ENCODE results near the gene RAPGEF3.
A peak's percentile ranks its signal among the peaks of the same experiment; 100 is the strongest.

Gene RAPGEF3

DNA sequence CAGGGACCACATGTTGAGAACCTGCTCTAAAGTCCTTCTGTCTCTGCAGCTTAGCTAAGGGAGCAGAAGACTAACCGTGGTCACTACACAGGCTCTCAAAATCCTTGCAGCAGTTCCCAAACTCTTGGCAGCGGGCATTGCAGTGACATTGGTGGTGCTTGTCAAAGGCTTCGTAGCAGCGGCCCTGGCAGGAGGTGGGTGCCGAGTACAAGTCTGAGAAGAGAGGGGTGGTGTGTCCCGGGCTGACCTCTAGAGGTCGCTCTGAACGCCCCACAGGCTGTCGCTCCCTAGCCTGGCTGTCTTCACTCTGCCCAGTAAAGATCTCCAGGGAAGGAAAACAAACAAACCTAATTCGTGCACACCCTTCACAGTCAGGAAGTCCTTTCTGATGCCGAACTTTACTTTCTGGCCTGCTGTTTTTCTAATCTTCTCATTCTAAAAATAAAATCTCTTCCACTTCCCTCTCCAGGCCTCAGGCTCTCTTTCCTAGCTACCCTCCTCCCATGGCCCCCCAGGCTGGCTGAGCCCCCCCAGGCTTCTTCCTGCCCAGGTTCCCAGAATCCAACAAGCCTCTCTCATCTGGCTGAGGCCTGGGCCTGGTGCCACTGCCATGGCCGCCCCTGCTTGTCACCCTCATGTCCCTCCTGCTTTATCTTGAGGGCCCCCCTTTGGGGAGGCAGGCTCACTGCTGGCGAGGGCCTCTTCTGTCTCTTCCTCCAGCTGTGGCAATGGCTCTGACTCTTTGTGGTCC lies 41.1 kb downstream of the RAPGEF3 start:
- peak; percentile 96 for TF ChIP-seq CTCF (conservative IDR thresholded peaks at IDR 0.05; ENCODE audit: low read depth, low read length)
- no peak for DNase-seq (ENCODE audit: low read depth)
- H3K4me3 ChIP-seq (ENCODE audit: low read length): no peak overlapping the region

DNA sequence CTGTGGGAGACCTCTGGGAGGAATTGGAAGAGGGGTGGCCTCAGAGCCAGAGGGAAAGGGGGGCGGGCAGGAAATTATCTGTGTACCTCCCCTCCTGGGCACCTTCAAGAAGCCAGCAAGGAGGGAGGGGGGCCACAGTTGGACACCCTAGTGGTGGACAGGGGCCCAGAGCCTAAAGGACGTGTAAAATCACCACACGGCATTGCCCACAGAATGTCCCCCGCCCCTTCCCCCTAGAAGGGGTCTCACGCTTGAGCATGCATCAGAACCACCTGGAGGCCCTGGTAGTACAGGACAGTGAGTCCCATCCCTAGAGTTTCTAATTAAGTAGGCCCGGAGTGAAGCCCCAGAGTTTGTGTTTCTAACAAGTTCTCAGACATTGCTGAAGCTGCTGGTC lies 41.6 kb downstream of the RAPGEF3 start:
- TF ChIP-seq CTCF (conservative IDR thresholded peaks at IDR 0.05; ENCODE audit: low read depth, low read length): no peak
- no peak for DNase-seq (ENCODE audit: low read depth)
- no peak overlapping the region for H3K4me3 ChIP-seq (ENCODE audit: low read length)

DNA sequence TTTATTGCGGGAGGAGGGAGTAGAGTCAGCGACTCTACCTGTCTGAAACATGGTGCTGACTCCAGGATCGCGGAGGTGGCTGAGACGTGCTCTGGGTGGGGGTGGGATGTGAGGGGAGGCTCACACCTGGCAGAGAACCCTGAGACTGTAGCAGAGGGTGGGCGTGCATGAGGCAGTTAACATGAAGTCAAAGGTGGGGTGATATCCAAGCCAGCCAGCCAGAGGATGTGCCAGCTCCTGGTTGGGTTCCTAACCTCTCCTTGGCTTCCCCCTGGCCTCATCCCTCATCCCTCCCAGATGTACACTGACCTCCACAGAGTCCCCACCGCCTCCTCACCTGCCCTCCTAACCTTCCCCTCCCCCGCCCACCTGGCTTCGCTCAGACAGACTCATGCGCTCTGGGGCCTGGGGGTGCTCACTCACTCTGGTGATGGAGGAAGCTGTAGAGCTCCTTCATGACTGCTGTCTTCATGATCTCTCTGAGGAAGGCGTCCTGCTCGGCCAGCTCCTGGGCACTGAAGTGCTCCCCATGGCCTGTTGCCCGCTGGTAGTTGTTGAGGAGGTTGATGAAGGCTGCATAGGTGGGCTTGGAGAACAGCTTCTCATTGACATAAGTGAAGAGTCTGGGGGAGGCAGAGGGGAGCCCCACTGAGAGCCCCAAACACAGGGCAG lies 42.7 kb downstream of the RAPGEF3 start:
- DNase-seq (ENCODE audit: low read depth): no peak
- H3K4me3 ChIP-seq (ENCODE audit: low read length): no peak overlapping the region
- no peak for TF ChIP-seq CTCF (conservative IDR thresholded peaks at IDR 0.05; ENCODE audit: low read depth, low read length)

DNA sequence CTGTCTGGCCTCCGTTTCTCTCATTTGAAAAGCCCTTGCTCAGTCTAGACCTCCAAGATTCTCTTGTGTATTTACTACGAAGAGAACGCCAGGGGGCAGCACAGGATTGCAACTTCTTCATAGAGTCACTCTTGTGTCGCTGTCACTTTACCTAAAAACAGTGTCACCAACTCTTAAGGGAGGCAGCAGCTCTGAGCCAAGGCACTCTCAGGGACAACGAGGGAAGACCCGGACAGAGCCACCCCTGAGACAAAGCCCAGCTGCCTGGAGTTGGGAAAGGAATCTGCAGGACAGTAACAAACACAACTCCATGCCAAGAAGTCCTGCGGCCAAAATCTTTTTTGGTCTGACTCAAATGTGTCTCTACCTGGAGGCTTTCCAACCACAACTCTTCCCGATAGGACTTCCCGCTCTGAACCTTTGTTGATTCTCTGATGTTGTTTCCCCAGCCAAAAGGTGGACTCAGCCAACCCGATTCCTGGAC lies 43.2 kb downstream of the RAPGEF3 start:
- no peak overlapping the region for H3K4me3 ChIP-seq (ENCODE audit: low read length)

GRCh38 chr12:47714826-47715386 lies 43.8 kb downstream of the RAPGEF3 start:
- TF ChIP-seq CTCF (conservative IDR thresholded peaks at IDR 0.05; ENCODE audit: low read depth, low read length): no peak
- no peak for DNase-seq (ENCODE audit: low read depth)
- H3K4me3 ChIP-seq (ENCODE audit: low read length): no peak overlapping the region

More for the DNA sequence above, 43.2 kb downstream of the RAPGEF3 start:
- TF ChIP-seq CTCF (conservative IDR thresholded peaks at IDR 0.05; ENCODE audit: low read depth, low read length): peak; percentile 80
- DNase-seq (ENCODE audit: low read depth): no peak

DNA sequence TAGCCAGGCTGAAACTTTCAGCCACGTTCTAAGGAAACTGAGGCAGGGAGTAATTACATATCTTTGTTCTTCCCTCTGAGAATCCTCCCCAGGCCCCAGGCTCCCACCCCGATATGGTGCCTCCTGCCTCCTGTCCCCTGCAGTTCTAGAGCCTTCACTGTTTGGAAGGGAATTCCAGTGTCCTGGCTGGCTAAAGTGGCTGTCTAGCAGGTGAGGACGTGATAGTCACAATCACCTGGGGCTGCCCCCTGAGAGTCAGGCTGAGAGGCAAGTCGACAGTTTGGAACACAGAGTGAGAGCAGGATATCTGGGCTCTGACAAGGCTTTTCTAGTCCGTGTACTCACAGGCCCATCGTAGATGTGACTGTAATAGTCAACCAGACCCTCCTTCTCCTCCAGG lies 46.5 kb downstream of the RAPGEF3 start:
- DNase-seq (ENCODE audit: low read depth): no peak
- H3K4me3 ChIP-seq (ENCODE audit: low read length): no peak overlapping the region
- TF ChIP-seq CTCF (conservative IDR thresholded peaks at IDR 0.05; ENCODE audit: low read depth, low read length): no peak

Data from retinal pigment epithelial cell (primary cell).